DND-41 (cell line): Measurements from ENCODE around the gene SGTA.

Experiments
- ATAC-seq: fragments of 200-7000 bp; cut with Tn5 transposase; 3 replicates; pipeline ENCODE4 v1.9.1; 2021; ENCODE audit warnings: low read depth; ENCODE audit not compliant: insufficient read depth
- DNase-seq: peaks from one replicate; pipeline ENCODE4 v3.0.0-alpha.2; 2020
- H2AFZ ChIP-seq: 2 replicates; pipeline ENCODE4 v1.6.0; 2012; ENCODE audit warnings: low read depth, low read length
- H3K27ac ChIP-seq: 2 replicates; pipeline ENCODE4 v1.5.1; 2012; ENCODE audit warnings: low read length, inconsistent platforms
- H3K27me3 ChIP-seq: fragments of 200-600 bp; sonication (generic); 2 replicates; pipeline ENCODE4 v1.6.0; 2012; ENCODE audit warnings: low read length, mild to moderate bottlenecking, inconsistent platforms; ENCODE audit not compliant: insufficient read depth, poor library complexity
- H3K36me3 ChIP-seq: 2 replicates; pipeline ENCODE4 v1.5.1; 2012; ENCODE audit warnings: low read length, inconsistent platforms; ENCODE audit not compliant: insufficient read depth
- H3K4me1 ChIP-seq: 2 replicates; pipeline ENCODE4 v1.5.1; 2012; ENCODE audit warnings: mild to moderate bottlenecking, low read length; ENCODE audit not compliant: insufficient read depth
- H3K4me2 ChIP-seq: 2 replicates; pipeline ENCODE4 v1.6.0; 2012; ENCODE audit warnings: mild to moderate bottlenecking, moderate library complexity, low read length, inconsistent platforms; ENCODE audit not compliant: insufficient read depth
- H3K4me3 ChIP-seq, 2 experiments: fragments of 200-600 bp in 1 of 2; shearing (Covaris generic) in 1 of 2; 2 replicates each; pipeline ENCODE4 v1.5.1; 2012 to 2016; ENCODE audit warnings: inconsistent platforms in 2 of 2, low read length in 2 of 2, mild to moderate bottlenecking in 2 of 2, low read depth in 1 of 2, moderate library complexity in 1 of 2
- H3K79me2 ChIP-seq: 2 replicates; pipeline ENCODE4 v1.6.0; 2012; ENCODE audit warnings: low read length, inconsistent platforms; ENCODE audit not compliant: insufficient read depth
- H3K9ac ChIP-seq: 2 replicates; pipeline ENCODE4 v1.6.0; 2012; ENCODE audit warnings: low read depth, mild to moderate bottlenecking, inconsistent platforms, low read length, moderate library complexity
- H3K9me3 ChIP-seq: 2 replicates; pipeline ENCODE4 v1.5.1; 2012; ENCODE audit warnings: low read length, moderate library complexity, mild to moderate bottlenecking, inconsistent platforms; ENCODE audit not compliant: insufficient read depth, severe bottlenecking
- H4K20me1 ChIP-seq: 2 replicates; pipeline ENCODE4 v1.6.0; 2012; ENCODE audit warnings: low read length; ENCODE audit not compliant: insufficient read depth
- CTCF ChIP-seq: IDR thresholded peaks from 2 replicates; pipeline ENCODE4 v1.5.1; 2012; ENCODE audit warnings: borderline replicate concordance, low read length, moderate library complexity, mild to moderate bottlenecking; ENCODE audit not compliant: poor library complexity, severe bottlenecking; ENCODE audit errors: extremely low read depth
- EZH2 ChIP-seq: IDR thresholded peaks from 3 replicates; pipeline ENCODE4 v1.6.1; 2012; ENCODE audit warnings: borderline replicate concordance, low read depth, mild to moderate bottlenecking, moderate library complexity, low read length, inconsistent platforms; ENCODE audit not compliant: severe bottlenecking

Gene SGTA

GRCh38 chr19:2754659-2755447 lies 28.2 kb downstream of the SGTA start:
- H3K4me1 ChIP-seq = no peaks in the 10 kb centered on the region
- H3K4me2 ChIP-seq = no peak overlapping the region
- H3K27ac ChIP-seq = no peak overlapping the region
- no peaks in the 10 kb centered on the region for H3K9me3 ChIP-seq
- no peak overlapping the region for H2AFZ ChIP-seq
- TF ChIP-seq EZH2 = no peak
- no peak for TF ChIP-seq CTCF
- no peaks in the 10 kb centered on the region for H3K27me3 ChIP-seq
- ATAC-seq (no peak), DNase-seq (no peak)
- H3K79me2 ChIP-seq = no peaks in the 10 kb centered on the region
- H3K4me3 ChIP-seq = no peak overlapping the region
- no peak overlapping the region for H3K9ac ChIP-seq
- H3K36me3 ChIP-seq = peaks cover 58% of the 10 kb centered on the region
- H4K20me1 ChIP-seq = peaks cover 6% of the 10 kb centered on the region; the same call in 1 of the 2 replicates

GRCh38 chr19:2751438-2751830 lies 31.6 kb downstream of the SGTA start:
- Histone ChIP-seq H3K4me3 (no peak overlapping the region), H3K9ac (no peak overlapping the region), H3K36me3 (peaks cover 27% of the 10 kb centered on the region), H3K9me3 (no peaks in the 10 kb centered on the region), H3K27ac (no peak overlapping the region), H3K27me3 (no peaks in the 10 kb centered on the region), H2AFZ (no peak overlapping the region), H3K4me2 (no peak overlapping the region), H4K20me1 (no peaks in the 10 kb centered on the region; the same call in 1 of the 2 replicates), H3K4me1 (peaks cover 6% of the 10 kb centered on the region), H3K79me2 (no peaks in the 10 kb centered on the region)
- ATAC-seq = no peak
- DNase-seq = no peak
- no peak for TF ChIP-seq CTCF
- no peak for TF ChIP-seq EZH2

DNA sequence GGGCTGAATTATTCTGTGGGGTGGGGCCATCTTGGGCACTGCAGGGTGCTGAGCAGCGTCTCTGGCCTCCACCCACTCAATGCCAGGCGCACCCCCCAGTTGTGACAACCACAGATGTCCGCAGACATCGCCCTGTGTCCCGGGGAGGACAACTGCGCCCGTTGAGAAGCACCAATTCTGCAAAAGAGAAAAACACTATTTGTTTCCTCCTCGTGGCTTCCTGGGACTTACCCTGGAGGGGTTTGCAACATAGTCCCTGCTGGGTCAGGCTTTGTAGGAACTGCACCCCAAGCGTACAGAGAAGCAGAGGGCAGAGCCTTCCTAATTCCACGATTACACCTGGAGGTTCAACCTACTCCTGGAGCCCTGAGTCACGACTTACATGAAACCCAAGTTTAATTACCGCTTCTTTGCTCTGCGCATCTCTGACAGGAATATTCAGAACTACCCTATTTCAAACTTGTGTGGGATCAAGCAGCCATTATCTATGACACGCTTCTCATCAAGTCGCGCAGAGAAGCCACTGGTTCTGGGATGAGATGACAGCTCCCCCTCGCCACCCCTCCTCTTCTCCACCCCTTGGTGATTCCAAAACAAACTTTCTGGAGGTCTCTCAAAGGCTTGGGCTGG lies 32.1 kb downstream of the SGTA start:
- DNase-seq = no peak
- H3K4me3 ChIP-seq = no peak overlapping the region
- peaks cover 6% of the 10 kb centered on the region for H3K4me1 ChIP-seq
- H3K4me2 ChIP-seq = no peak overlapping the region
- H2AFZ ChIP-seq = no peak overlapping the region
- no peaks in the 10 kb centered on the region; the same call in 1 of the 2 replicates for H4K20me1 ChIP-seq
- TF ChIP-seq EZH2 = no peak
- no peak for TF ChIP-seq CTCF
- H3K27me3 ChIP-seq = no peaks in the 10 kb centered on the region
- no peak overlapping the region for H3K9ac ChIP-seq
- no peak overlapping the region for H3K27ac ChIP-seq
- H3K79me2 ChIP-seq = no peaks in the 10 kb centered on the region
- H3K36me3 ChIP-seq = peaks cover 25% of the 10 kb centered on the region
- ATAC-seq = no peak
- H3K9me3 ChIP-seq = no peaks in the 10 kb centered on the region
